NT2/D1 (cell line): ENCODE data around the gene ILF2.
"Not testable (repeated sequence)": the region's sequence is repeated elsewhere in the genome, so short reads cannot be mapped to it uniquely, and the experiment has no call there.

Source experiments
- DNase-seq: peaks from one replicate; pipeline ENCODE4 v3.0.0-alpha.2; 2011; ENCODE audit warnings: low read depth, low spot score
- H3K27me3 ChIP-seq: 2 replicates; pipeline ENCODE4 v1.6.0; 2011; ENCODE audit warnings: mild to moderate bottlenecking; ENCODE audit not compliant: insufficient read length, insufficient read depth
- H3K36me3 ChIP-seq: 2 replicates; pipeline ENCODE4 v1.6.1; 2011; ENCODE audit warnings: mild to moderate bottlenecking, low read length, mixed read lengths; ENCODE audit not compliant: insufficient read depth, insufficient read length
- H3K4me1 ChIP-seq: 2 replicates; pipeline ENCODE4 v1.5.1; 2011; ENCODE audit not compliant: insufficient read depth, insufficient read length
- H3K4me3 ChIP-seq: 2 replicates; pipeline ENCODE4 v1.5.1; 2011; ENCODE audit warnings: low read depth; ENCODE audit not compliant: insufficient read length
- H3K9ac ChIP-seq: 2 replicates; pipeline ENCODE4 v1.6.0; 2011; ENCODE audit warnings: low read depth; ENCODE audit not compliant: insufficient read length
- H3K9me3 ChIP-seq: 2 replicates; pipeline ENCODE4 v1.5.1; 2011; ENCODE audit warnings: mild to moderate bottlenecking, low read length; ENCODE audit not compliant: insufficient read depth
- SUZ12 ChIP-seq: IDR thresholded peaks from 2 replicates; pipeline ENCODE4 v1.6.1; 2011; ENCODE audit not compliant: insufficient read length, insufficient read depth; ENCODE audit errors: extremely low read depth
- YY1 ChIP-seq: IDR thresholded peaks from 2 replicates; pipeline ENCODE4 v1.6.1; 2011; ENCODE audit not compliant: insufficient read length, insufficient read depth
- ZNF274 ChIP-seq: IDR thresholded peaks from 2 replicates; pipeline ENCODE4 v1.6.1; 2011; ENCODE audit warnings: mild to moderate bottlenecking, low read depth, low read length

ILF2 gene

DNA sequence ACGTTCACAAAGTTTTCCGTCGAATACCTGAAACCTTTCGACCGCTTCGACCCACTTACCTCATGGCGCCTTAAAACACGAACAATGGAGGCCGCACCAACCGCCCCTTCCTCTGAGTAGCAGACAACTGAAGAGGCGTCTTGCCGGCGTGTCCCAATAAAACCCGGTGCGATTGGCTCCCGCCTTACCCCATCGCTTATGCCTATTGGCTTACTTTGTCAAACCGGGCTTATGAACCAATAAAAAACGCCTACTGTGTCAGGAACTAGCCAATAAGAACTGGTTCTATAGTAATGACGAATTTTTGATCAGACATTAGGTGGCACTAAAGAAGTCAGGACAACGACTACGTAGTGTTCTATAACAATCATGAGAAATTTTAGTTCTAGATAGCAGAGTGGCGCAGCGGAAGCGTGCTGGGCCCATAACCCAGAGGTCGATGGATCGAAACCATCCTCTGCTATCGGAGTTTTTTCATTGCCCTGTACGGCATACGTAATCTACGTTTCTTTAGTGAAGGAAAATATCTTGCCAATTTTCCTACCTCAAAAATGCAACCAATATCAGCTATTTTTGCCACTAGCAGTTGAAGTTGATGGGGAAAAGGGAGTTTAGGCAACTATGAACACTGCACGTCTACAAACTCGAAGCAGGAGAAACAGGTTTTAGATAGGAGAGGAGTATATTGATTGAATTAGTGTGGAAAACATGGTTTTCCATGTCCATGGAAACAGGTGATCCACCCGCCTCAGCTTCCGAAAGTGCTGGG is at the start of gene ILF2:
Gene ILF2 (minus strand): TSS at position 135 of the 769 bp plus-strand sequence. CDS start 71 bp downstream, at position 64.
- Histone ChIP-seq H3K9me3 (no peaks in the 10 kb centered on the region), H3K27me3 (no peaks in the 10 kb centered on the region), H3K36me3 (peaks cover 42% of the 10 kb centered on the region), H3K4me1 (peaks cover 4% of the 10 kb centered on the region), H3K9ac (peak within 1 kb of the TSS; percentile 85), H3K4me3 (peak within 1 kb of the TSS; percentile 62)
- peak; percentile 100 for DNase-seq
- TF ChIP-seq ZNF274 (no peak), SUZ12 (no peak), YY1 (peak; percentile 30)

DNA sequence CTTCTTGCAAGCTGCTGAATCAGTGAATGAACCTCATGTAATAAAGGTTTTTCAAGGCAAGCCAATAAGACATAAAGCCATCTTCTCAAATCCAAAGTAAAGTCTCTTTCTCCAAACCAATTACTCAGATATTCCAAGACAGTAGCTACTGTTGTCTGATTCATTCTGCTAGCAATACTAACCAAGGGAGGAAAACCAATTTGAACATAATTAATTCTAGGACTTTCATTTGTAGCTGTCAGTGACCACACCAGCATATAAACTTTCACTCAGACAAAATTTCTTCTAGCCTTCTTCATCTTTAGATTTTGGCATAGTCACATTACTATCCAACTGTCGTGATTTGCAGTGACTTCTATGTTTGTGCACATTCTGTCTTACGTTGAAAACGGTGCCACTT is 46.5 kb upstream of the ILF2 start:
- H3K27me3 ChIP-seq: no peaks in the 10 kb centered on the region
- TF ChIP-seq YY1: no peak
- no peak for TF ChIP-seq ZNF274
- TF ChIP-seq SUZ12: no peak
- no peak for DNase-seq
- no peak overlapping the region for H3K9ac ChIP-seq
- no peaks in the 10 kb centered on the region for H3K9me3 ChIP-seq
- H3K36me3 ChIP-seq: no peaks in the 10 kb centered on the region
- no peaks in the 10 kb centered on the region for H3K4me1 ChIP-seq
- H3K4me3 ChIP-seq: no peak overlapping the region

DNA sequence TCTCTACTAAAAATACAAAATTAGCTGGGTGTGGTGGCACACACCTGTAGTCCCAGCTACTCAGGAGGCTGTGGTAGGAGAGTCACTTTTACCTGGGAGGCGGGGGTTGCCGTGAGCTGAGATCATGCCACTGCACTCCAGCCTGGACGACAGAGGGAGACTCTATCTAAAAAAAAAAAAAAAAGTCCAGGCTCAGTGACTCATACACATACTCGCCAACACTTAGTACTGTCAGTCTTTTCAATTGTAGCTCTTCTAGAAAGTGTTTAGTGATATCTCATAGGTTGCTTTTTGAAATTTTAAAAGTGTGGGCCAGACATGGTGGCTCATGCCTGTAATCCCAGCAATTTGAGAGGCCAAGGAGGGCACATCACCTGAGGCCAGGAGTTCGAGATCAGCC is 45.4 kb upstream of the ILF2 start:
- H3K36me3 ChIP-seq, H3K9me3 ChIP-seq, DNase-seq, H3K4me1 ChIP-seq, H3K9ac ChIP-seq, H3K27me3 ChIP-seq, H3K4me3 ChIP-seq: not testable (repeated sequence)

DNA sequence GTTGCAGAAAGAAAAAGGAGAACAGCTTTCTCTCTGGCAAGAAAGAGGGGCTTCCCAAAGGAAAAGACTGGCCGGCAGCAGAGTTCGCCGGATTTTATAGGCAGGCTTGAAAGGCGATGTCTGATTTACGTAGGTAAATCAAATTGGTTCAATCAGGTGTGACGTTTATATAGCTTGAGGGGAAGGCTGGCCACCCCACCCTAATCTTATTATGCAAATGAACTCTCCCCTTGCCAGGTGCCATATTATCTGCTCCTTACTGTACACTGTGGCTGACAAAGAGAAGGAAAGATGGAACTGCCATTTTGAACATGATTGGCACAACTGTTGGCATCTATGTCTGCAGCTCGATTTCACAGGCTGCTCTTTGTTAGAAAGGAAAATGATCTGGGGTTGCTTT is 40.2 kb upstream of the ILF2 start:
- no peaks in the 10 kb centered on the region for H3K27me3 ChIP-seq
- peaks cover 1% of the 10 kb centered on the region for H3K4me1 ChIP-seq
- no peak overlapping the region for H3K4me3 ChIP-seq
- no peak for DNase-seq
- no peaks in the 10 kb centered on the region for H3K9me3 ChIP-seq
- no peak overlapping the region for H3K9ac ChIP-seq
- H3K36me3 ChIP-seq: no peaks in the 10 kb centered on the region
- no peak for TF ChIP-seq YY1
- no peak for TF ChIP-seq SUZ12
- no peak for TF ChIP-seq ZNF274

DNA sequence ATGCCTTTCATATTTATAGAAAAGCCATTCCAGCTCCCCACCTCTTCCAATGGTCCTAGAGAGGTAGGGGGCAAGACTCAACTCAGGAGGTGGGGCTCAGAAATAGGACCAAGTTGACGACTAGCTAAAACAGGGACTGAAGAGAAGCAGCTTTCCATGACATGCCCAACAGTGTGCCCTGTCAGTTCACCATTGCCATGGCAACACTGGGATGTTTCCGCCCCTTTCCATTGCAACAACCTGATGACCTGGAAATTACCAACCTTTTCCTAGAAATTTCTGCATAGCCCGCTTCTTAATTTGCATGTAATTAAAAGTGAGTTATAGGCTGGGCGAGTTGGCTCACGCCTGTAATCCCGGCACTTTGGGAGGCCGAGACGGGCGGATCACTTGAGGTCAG is 34.7 kb upstream of the ILF2 start:
- Histone ChIP-seq H3K36me3 (no peaks in the 10 kb centered on the region), H3K9me3 (no peaks in the 10 kb centered on the region), H3K4me3 (no peak overlapping the region), H3K27me3 (no peaks in the 10 kb centered on the region), H3K4me1 (peaks cover 1% of the 10 kb centered on the region), H3K9ac (no peak overlapping the region)
- TF ChIP-seq ZNF274 (no peak), SUZ12 (no peak), YY1 (no peak)
- DNase-seq: no peak

DNA sequence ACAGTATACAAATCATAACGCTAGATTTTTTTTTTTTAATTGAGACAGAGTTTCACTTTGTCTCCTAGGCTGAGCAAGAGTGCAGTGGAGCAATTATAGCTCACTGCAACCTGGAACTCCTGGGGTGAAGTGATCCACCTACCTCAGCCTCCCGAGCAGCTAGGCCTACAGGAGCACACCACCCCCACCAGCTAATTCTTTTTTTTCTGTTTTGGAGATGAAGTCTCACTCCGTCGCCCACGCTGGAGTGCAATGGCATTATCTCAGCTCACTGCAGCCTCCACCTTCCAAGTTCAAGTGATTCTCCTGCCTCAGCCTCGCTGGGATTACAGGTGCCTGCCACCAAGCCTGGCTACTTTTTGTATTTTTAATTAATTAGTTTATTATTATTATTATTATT is 29.0 kb upstream of the ILF2 start:
- H3K36me3 ChIP-seq: no peaks in the 10 kb centered on the region
- H3K4me3 ChIP-seq: no peak overlapping the region
- H3K9ac ChIP-seq: no peak overlapping the region
- H3K9me3 ChIP-seq: no peaks in the 10 kb centered on the region
- no peak for DNase-seq
- no peaks in the 10 kb centered on the region for H3K27me3 ChIP-seq
- H3K4me1 ChIP-seq: peaks cover 18% of the 10 kb centered on the region
- no peak for TF ChIP-seq ZNF274
- no peak for TF ChIP-seq SUZ12
- no peak for TF ChIP-seq YY1

DNA sequence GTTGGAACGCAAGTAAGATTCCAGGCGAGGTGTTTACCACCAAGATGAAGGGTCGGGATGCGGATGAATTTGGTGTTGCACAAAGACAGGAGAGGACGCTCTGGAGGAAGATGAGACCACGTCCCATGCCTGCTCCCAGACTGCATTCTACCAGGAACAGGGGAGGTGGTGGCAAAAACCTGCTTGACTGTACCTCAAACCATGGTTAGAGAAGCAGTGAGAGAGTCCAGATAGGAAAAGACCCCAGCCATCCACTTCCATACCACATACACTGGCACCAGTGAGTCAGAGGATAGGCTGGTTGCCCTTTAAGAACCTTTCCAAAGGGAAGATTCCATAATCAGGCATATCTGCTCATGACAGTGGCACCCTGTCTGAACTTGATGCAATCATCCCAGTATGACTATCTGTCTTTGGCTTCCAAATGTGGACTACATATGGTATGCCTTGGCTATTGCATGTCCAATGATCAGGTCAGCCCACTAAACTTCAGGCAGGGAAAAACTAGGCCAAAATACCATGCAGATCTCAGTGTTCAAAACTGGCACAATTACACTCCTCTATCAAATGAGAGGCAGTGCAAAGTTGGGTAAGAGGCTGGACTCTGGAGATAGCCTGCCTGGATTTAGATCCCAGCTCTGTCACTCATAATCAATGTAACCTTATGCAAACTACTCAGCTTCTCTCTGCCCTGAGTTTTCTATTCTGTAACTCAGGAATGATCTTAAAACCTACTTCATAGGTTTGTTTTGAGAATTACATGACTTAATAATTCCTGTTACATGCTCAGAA is 28.3 kb upstream of the ILF2 start:
- no peak for DNase-seq
- no peak overlapping the region for H3K9ac ChIP-seq
- no peak overlapping the region for H3K4me3 ChIP-seq
- TF ChIP-seq YY1: no peak
- no peak for TF ChIP-seq ZNF274
- TF ChIP-seq SUZ12: no peak
- H3K9me3 ChIP-seq: no peaks in the 10 kb centered on the region
- H3K27me3 ChIP-seq: no peaks in the 10 kb centered on the region
- H3K36me3 ChIP-seq: no peaks in the 10 kb centered on the region
- peaks cover 18% of the 10 kb centered on the region for H3K4me1 ChIP-seq
